H9 (cell line): Measurements from ENCODE around the gene ICE2. TPM values are rescaled to one million over a fixed set of nuclear protein-coding genes. Genes with fewer than 3 reads are reported as not detected.
A peak's percentile ranks its signal among the peaks of the same experiment; 100 is the strongest.
"Not testable (repeated sequence)": the region's sequence is repeated elsewhere in the genome, so short reads cannot be mapped to it uniquely, and the experiment has no call there.

ENCODE experiments used
- DNase-seq: peaks from one replicate; pipeline ENCODE4 v3.0.0-alpha.2; 2017
- H2AFZ ChIP-seq: one replicate; pipeline ENCODE4 v1.6.1; 2013; ENCODE audit warnings: mild to moderate bottlenecking, low read length, control low read depth, moderate library complexity
- H2AK5ac ChIP-seq: 2 replicates; pipeline ENCODE4 v1.6.1; 2013; ENCODE audit warnings: low read length, control low read depth, mixed read lengths; ENCODE audit not compliant: insufficient read length
- H2BK120ac ChIP-seq: one replicate; pipeline ENCODE4 v1.6.1; 2013; ENCODE audit warnings: low read depth, mild to moderate bottlenecking, low read length, control low read depth, inconsistent platforms; ENCODE audit not compliant: poor library complexity, severe bottlenecking
- H2BK12ac ChIP-seq: 2 replicates; pipeline ENCODE4 v1.6.1; 2013; ENCODE audit warnings: low read length, control low read depth, mixed read lengths, low read depth; ENCODE audit not compliant: insufficient read length
- H2BK15ac ChIP-seq: 2 replicates; pipeline ENCODE4 v1.6.1; 2013; ENCODE audit warnings: low read depth, low read length, control low read depth
- H2BK20ac ChIP-seq: one replicate; pipeline ENCODE4 v1.6.1; 2013; ENCODE audit warnings: low read depth, mild to moderate bottlenecking, low read length, control low read depth, inconsistent platforms; ENCODE audit not compliant: poor library complexity, severe bottlenecking
- H2BK5ac ChIP-seq: 2 replicates; pipeline ENCODE4 v1.6.1; 2013; ENCODE audit warnings: low read length, control low read depth, mixed read lengths; ENCODE audit not compliant: insufficient read length
- H3K14ac ChIP-seq: 2 replicates; pipeline ENCODE4 v1.6.1; 2013; ENCODE audit warnings: low read length, control low read depth; ENCODE audit not compliant: insufficient read depth
- H3K18ac ChIP-seq: 2 replicates; pipeline ENCODE4 v1.6.1; 2013; ENCODE audit warnings: low read depth, mild to moderate bottlenecking, mixed read lengths, low read length, control low read depth; ENCODE audit not compliant: insufficient read length
- H3K23ac ChIP-seq: 2 replicates; pipeline ENCODE4 v1.6.1; 2013; ENCODE audit warnings: low read length, control low read depth, mixed read lengths, low read depth; ENCODE audit not compliant: insufficient read length
- H3K23me2 ChIP-seq: 2 replicates; pipeline ENCODE4 v1.6.1; 2013; ENCODE audit warnings: low read depth, mild to moderate bottlenecking, mixed read lengths, low read length, control low read depth; ENCODE audit not compliant: insufficient read length, poor library complexity, severe bottlenecking
- H3K27ac ChIP-seq: 2 replicates; pipeline ENCODE4 v1.5.1; 2013; ENCODE audit warnings: low read length, control low read depth, mixed read lengths, low read depth; ENCODE audit not compliant: insufficient read length
- H3K27me3 ChIP-seq: 2 replicates; pipeline ENCODE4 v1.6.1; 2013; ENCODE audit warnings: low read length, control low read depth, inconsistent platforms; ENCODE audit not compliant: insufficient read depth
- H3K4ac ChIP-seq: 2 replicates; pipeline ENCODE4 v1.6.1; 2013; ENCODE audit warnings: low read depth, mild to moderate bottlenecking, control low read depth, inconsistent platforms, low read length, moderate library complexity
- H3K4me1 ChIP-seq: 2 replicates; pipeline ENCODE4 v1.6.1; 2013; ENCODE audit warnings: low read length, control low read depth, inconsistent platforms; ENCODE audit not compliant: insufficient read depth
- H3K4me2 ChIP-seq: 2 replicates; pipeline ENCODE4 v1.6.1; 2013; ENCODE audit warnings: low read length, control low read depth, mixed read lengths; ENCODE audit not compliant: insufficient read length, insufficient read depth
- H3K56ac ChIP-seq: 2 replicates; pipeline ENCODE4 v1.6.1; 2013; ENCODE audit warnings: low read depth, mild to moderate bottlenecking, mixed read lengths, low read length, control low read depth; ENCODE audit not compliant: insufficient read length
- H3K79me1 ChIP-seq: 2 replicates; pipeline ENCODE4 v1.6.1; 2013; ENCODE audit warnings: low read depth, mild to moderate bottlenecking, moderate library complexity, low read length, control low read depth, inconsistent platforms; ENCODE audit not compliant: insufficient read depth, poor library complexity, severe bottlenecking
- H3K79me2 ChIP-seq: 2 replicates; pipeline ENCODE4 v1.6.1; 2013; ENCODE audit warnings: low read length, control low read depth, inconsistent platforms; ENCODE audit not compliant: insufficient read depth
- H3K9ac ChIP-seq: 2 replicates; pipeline ENCODE4 v1.6.1; 2013; ENCODE audit warnings: low read length, control low read depth, mixed read lengths; ENCODE audit not compliant: insufficient read length; ENCODE audit errors: extremely low read depth
- H3K9me3 ChIP-seq: one replicate; pipeline ENCODE4 v1.6.1; 2013; ENCODE audit warnings: low read depth, low read length, inconsistent platforms; ENCODE audit not compliant: control insufficient read depth
- H3T11ph ChIP-seq: one replicate; pipeline ENCODE4 v1.6.1; 2013; ENCODE audit warnings: mild to moderate bottlenecking, low read length, control low read depth, inconsistent platforms
- H4K20me1 ChIP-seq: one replicate; pipeline ENCODE4 v1.6.1; 2013; ENCODE audit not compliant: control insufficient read depth, insufficient read length, insufficient read depth
- H4K5ac ChIP-seq: 2 replicates; pipeline ENCODE4 v1.6.1; 2013; ENCODE audit warnings: low read depth, mild to moderate bottlenecking, mixed read lengths, low read length, control low read depth; ENCODE audit not compliant: insufficient read length
- H4K8ac ChIP-seq: replicated peaks from 2 replicates; pipeline ENCODE4 v1.6.1; 2013; ENCODE audit warnings: low read length, control low read depth, mixed read lengths, low read depth; ENCODE audit not compliant: insufficient read length
- H4K91ac ChIP-seq: 2 replicates; pipeline ENCODE4 v1.6.1; 2013; ENCODE audit warnings: low read depth, mild to moderate bottlenecking, moderate library complexity, mixed read lengths, low read length, control low read depth; ENCODE audit not compliant: insufficient read length
- H3K27ac Mint-ChIP-seq, 3 experiments: 2 replicates in 2 of 3; 3 replicates in 1 of 3; pipeline ENCODE4 v1.8.0; 2020 to 2021; ENCODE audit warnings: mixed read lengths in 3 of 3, mild to moderate bottlenecking in 1 of 3, moderate library complexity in 1 of 3
- H3K27me3 Mint-ChIP-seq: 2 replicates; pipeline ENCODE4 v1.8.0; 2021; ENCODE audit warnings: low read depth, mild to moderate bottlenecking, moderate library complexity, mixed read lengths
- H3K36me3 Mint-ChIP-seq, 3 experiments: 2 replicates in 2 of 3; 3 replicates in 1 of 3; pipeline ENCODE4 v1.8.0; 2020 to 2021; ENCODE audit warnings: low read depth in 3 of 3, mixed read lengths in 3 of 3; ENCODE audit not compliant: insufficient read depth in 1 of 3
- H3K4me1 Mint-ChIP-seq, 2 experiments: 2 replicates each; pipeline ENCODE4 v1.8.0; 2020; ENCODE audit warnings: mixed read lengths in 2 of 2
- H3K4me3 Mint-ChIP-seq, 2 experiments: 2 replicates in 1 of 2; 3 replicates in 1 of 2; pipeline ENCODE4 v1.8.0; 2020 to 2021; ENCODE audit warnings: mild to moderate bottlenecking in 2 of 2, mixed read lengths in 2 of 2, moderate library complexity in 1 of 2
- H3K9me3 Mint-ChIP-seq, 2 experiments: 2 replicates in 1 of 2; 3 replicates in 1 of 2; pipeline ENCODE4 v1.8.0; 2020; ENCODE audit warnings: mild to moderate bottlenecking in 2 of 2, mixed read lengths in 2 of 2, moderate library complexity in 1 of 2
- WGBS: extraction: QIAGEN DNeasy Blood & Tissue Kit; methylation state at CpG from one replicate; pipeline ENCODE4 v1.1.7; 2013; ENCODE audit warnings: missing lambda C conversion rate, low lambda C conversion rate, mixed read lengths; ENCODE audit not compliant: insufficient read length; ENCODE audit errors: extremely low coverage; 5-methylcytosine and 5-hydroxymethylcytosine counted together
- total RNA-seq: library from RNA; stranded (reverse); gene quantifications from 2 replicates; pipeline ENCODE4 v1.2.1, GENCODE V29; 2021
- TF ChIP-seq, protein P1 (sequence below): fragments of 200-600 bp; sonication (generic); conservative IDR thresholded peaks from 3 replicates; pipeline ENCODE4 v1.8.0; 2021; ENCODE audit warnings: antibody characterized with exemption, mild to moderate bottlenecking

The ICE2 gene
- total RNA-seq, 1 experiment from 2014 or later = 76.3 TPM

DNA sequence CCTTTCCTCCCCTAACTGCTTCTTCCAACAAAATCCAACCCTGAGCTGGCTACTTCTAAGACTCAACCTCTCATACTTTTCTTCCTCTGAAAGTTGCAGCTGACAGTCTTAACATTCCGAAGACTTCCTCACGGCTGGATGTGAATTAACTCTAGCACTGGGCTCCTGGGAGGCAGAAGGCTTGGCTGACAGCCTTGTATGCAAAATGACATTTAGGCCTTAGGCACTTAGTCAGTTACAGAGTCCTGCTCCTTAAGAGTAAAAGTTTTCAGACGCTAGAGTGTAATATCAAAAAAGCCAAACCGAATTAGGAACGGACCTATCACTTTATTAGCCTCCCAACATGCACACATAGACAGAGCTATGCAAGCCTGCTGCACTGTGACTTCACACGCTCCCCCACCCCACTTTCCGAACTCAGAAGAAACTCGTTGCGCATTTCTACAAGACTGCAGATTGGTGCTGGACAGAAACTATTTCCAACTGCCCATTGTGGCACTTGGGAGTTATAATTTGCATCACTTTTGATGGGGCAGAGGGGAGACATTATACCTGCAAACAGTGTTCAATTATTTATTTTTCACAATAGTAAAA lies 65.6 kb downstream of the ICE2 start:
- Mint-ChIP-seq H3K9me3 (no peaks in the 10 kb centered on the region), H3K36me3 (no peaks in the 10 kb centered on the region), H3K27me3 (no peaks in the 10 kb centered on the region), H3K27ac (no peak overlapping the region; a peak in 1 of 7 replicates), H3K4me1 (peaks cover 6% of the 10 kb centered on the region in 2 experiments), H3K4me3 (no peak overlapping the region)
- Histone ChIP-seq H3T11ph (no peak overlapping the region), H3K4me1 (no peaks in the 10 kb centered on the region), H4K91ac (no peak overlapping the region), H2AFZ (no peak overlapping the region), H3K4me2 (no peak overlapping the region), H2BK120ac (no peak overlapping the region), H3K23me2 (no peaks in the 10 kb centered on the region), H2BK12ac (no peak overlapping the region), H2AK5ac (no peak overlapping the region), H2BK5ac (no peak overlapping the region), H4K5ac (no peak overlapping the region), H3K27me3 (no peaks in the 10 kb centered on the region), H4K20me1 (no peaks in the 10 kb centered on the region), H3K79me1 (no peaks in the 10 kb centered on the region), H2BK15ac (no peak overlapping the region), H3K18ac (no peak overlapping the region), H2BK20ac (no peak overlapping the region), H3K56ac (no peak overlapping the region), H3K23ac (no peak overlapping the region), H4K8ac (no peak overlapping the region), H3K27ac (no peak overlapping the region), H3K9ac (no peak overlapping the region), H3K14ac (0 out of 2 replicates have a peak overlapping the region, but pooled peaks have one; percentile 44), H3K4ac (no peak overlapping the region), H3K79me2 (no peaks in the 10 kb centered on the region), H3K9me3 (no peaks in the 10 kb centered on the region)
- no CpG with 5 or more reads among the region's 9 CpGs for WGBS
- TF ChIP-seq, protein P1, sequence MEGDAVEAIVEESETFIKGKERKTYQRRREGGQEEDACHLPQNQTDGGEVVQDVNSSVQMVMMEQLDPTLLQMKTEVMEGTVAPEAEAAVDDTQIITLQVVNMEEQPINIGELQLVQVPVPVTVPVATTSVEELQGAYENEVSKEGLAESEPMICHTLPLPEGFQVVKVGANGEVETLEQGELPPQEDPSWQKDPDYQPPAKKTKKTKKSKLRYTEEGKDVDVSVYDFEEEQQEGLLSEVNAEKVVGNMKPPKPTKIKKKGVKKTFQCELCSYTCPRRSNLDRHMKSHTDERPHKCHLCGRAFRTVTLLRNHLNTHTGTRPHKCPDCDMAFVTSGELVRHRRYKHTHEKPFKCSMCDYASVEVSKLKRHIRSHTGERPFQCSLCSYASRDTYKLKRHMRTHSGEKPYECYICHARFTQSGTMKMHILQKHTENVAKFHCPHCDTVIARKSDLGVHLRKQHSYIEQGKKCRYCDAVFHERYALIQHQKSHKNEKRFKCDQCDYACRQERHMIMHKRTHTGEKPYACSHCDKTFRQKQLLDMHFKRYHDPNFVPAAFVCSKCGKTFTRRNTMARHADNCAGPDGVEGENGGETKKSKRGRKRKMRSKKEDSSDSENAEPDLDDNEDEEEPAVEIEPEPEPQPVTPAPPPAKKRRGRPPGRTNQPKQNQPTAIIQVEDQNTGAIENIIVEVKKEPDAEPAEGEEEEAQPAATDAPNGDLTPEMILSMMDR = no peak
- no peak for DNase-seq

DNA sequence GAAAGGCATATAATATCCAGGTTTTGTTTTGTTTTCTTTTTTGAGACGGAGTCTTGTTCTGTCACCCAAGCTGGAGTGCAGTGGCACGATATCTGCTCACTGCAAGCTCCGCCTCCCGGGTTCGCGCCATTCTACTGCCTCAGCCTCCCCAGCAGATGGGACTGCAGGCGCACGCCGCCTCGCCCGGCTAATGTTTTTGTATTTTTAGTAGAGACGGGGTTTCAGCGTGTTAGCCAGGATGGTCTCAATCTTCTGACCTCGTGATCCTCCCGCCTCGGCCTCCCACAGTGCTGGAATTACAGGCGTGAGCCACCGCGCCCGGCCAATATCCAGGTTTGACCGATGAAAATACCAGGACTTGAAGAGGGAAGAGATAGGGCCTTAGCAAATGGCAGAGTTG lies 66.1 kb downstream of the ICE2 start:
- not testable (repeated sequence) for H3K56ac ChIP-seq, H3K27me3 ChIP-seq, H2BK20ac ChIP-seq, H3K79me2 ChIP-seq, H3K9me3 Mint-ChIP-seq, H3K9ac ChIP-seq, H2BK5ac ChIP-seq, H2BK12ac ChIP-seq, H3K4me3 Mint-ChIP-seq, H4K5ac ChIP-seq, H3K79me1 ChIP-seq, H3T11ph ChIP-seq, H4K8ac ChIP-seq, H2BK120ac ChIP-seq, H3K18ac ChIP-seq, H4K20me1 ChIP-seq, H3K27me3 Mint-ChIP-seq, H3K36me3 Mint-ChIP-seq, H3K4me2 ChIP-seq, H3K14ac ChIP-seq, H3K23ac ChIP-seq, H3K23me2 ChIP-seq, H3K4ac ChIP-seq, H3K27ac Mint-ChIP-seq, H2BK15ac ChIP-seq, H3K27ac ChIP-seq, DNase-seq, H2AK5ac ChIP-seq, H3K4me1 Mint-ChIP-seq, H2AFZ ChIP-seq, H3K9me3 ChIP-seq, H3K4me1 ChIP-seq, H4K91ac ChIP-seq
- no CpG with 5 or more reads among the region's 21 CpGs for WGBS
